HG03378 (cell line): Measurements from ENCODE around the gene SH3BP5.

Experiments
- ATAC-seq: cut with Tn5 transposase; IDR thresholded peaks from one replicate; pipeline ENCODE4 v1.9.1; 2021; ENCODE audit warnings: mild to moderate bottlenecking, moderate library complexity; ENCODE audit not compliant: unreplicated experiment

SH3BP5 gene

DNA sequence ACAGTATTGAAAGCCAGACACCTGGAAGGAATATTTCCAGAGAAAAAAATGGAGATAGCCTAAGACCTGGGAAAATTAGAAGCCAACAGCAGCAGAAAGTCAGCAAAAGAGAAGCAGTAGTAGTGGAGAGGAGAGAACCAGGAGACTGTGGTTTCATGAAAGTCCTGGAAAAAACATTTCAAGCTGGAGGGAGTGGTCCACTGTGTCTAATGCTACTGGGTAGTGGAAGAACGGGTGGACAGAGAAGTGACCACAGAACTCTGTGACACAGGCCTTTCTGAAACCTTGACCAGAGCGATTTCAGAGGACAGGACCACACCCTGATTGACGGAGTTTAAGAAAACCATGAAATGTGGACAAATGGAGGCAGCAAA, 15.3 kb upstream of the SH3BP5 start:
- no peak for ATAC-seq

DNA sequence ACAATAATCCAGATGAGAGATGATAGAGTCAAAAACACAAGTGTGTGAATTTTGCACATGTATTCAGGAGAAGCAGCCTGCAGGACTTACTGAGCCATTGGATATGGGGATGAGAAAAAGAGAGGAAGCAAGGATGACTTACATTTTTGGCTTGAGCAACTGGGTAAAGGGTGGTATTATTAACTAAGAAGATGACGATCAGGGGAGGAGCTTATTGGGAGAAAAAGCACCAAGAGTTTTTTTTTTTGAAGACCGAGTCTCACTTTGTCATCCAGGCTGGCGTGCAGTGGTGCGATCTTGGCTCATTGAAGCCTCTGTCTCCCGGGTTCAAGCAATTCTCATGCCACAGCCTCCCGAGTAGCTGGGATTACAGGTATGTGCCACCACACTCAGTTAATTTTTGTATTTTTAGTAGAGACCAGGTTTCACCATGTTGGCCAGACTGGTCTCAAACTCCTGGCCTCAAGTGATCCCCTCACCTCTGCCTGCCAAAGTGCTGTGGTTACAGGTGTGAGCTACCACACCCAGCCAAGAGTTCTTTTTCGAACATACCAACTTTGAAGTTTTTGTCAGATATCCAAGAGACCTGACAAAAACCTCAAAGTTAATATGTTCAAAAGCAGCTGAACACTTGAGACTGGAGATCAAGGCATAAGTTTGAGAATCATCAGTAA, 14.8 kb upstream of the SH3BP5 start:
- ATAC-seq = no peak

DNA sequence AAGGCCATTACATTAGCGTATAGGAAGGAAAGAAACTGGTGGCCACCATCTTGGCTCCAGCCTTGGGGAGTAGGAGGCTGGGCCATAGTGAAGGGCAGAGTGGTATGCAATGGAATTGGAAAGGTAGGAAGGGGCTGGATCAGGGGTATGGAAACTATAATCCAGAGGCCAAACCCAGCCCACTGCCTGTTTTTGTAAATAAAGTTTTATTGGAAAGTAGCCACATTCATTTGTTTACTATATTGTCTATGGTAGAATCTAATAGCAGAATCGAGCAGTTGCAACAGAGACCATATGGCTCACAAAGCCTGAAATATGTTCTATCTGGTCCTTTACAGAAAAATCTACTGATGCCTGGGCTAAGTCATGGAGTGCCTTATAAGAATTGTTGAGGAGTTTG, 14.1 kb upstream of the SH3BP5 start:
- ATAC-seq = no peak

DNA sequence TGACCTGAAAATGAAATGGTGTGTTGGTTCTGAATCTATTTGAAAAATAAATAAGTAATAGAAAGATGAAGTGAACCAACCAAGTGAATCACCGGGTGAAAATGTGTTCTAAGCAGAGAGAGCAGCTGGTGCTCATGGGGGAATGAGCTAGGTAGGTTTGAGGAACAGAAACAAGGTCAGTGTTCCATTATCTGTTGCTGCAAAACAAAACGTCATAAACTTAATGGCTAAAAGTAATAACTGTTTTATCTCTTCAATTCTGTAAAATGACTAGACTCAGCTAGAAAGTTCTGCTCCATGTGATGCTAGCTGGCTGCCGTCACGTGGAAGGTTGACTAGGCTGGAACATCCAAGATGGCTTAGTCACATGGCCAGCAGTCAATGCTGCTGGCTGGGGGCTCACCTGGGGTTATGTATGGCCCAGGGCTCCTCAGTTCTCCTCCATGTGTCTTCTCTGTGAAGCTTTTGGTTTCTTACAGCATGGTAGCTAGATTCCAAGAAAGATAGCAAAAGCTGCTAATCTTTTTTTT, 13.3 kb upstream of the SH3BP5 start:
- peak; percentile 90 for ATAC-seq

DNA sequence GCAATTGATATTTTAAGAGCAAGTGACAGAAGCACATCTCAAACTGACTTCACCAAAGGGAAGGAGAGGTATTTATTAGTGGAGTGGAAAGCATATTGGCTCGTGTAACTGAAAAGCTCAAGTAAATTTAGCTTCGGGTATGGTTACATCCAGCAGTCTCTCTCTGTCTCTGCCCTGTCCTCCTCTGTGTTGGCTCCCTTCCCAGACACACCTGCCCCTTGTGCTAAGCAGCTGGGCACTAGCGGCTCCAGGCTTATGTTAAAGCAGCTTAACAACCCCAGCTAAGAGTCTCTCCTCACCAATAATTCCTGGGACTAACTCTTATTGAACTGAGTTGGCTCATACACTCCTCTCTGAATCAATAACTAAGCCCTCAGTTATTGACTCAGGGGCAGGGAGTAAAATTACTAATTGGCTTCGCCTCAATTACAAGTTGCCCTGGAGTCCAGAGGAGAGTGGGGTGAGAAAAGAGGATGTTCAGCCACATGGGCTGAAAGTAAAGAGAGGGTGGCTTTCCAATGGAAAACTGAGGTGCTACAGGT, 12.8 kb upstream of the SH3BP5 start:
- peak; percentile 11 for ATAC-seq

DNA sequence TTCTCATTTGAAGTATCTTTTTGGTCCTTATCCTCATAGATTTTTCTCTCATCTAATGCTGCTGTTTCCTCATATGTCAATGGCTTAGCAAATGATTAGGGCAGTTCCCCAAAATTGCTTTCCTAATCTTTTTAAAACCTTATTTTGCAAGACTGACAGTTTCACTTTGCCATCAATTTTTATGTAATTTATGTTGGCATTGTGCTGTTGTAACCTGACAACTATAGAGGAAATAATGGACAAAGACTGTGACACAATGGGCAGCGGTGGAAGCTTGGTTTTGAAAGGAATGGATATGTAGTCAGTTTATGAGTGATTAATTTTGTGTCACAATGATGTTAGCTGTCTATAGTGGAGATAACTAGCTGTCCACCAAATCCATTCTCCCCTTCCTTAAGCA, 10.6 kb upstream of the SH3BP5 start:
- ATAC-seq = no peak

DNA sequence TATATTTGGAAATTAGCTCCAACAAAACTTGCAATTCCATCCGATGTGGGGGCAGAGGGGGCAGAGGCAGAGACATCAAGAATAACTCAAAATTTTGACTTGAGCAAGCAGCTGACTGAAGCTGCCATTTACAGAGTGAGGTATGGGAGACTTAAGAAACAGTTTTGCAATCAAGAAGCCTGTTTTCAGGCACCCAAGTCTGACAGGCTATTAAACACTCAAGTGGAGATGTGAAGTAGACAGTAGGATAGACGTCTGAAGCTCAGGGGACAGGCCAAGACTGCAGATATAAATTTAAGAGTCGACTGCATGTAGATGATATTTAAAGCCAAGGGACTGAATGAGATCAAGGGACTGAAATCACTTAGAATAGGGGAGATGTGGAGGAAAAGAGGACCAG, 9.9 kb upstream of the SH3BP5 start:
- ATAC-seq = no peak

DNA sequence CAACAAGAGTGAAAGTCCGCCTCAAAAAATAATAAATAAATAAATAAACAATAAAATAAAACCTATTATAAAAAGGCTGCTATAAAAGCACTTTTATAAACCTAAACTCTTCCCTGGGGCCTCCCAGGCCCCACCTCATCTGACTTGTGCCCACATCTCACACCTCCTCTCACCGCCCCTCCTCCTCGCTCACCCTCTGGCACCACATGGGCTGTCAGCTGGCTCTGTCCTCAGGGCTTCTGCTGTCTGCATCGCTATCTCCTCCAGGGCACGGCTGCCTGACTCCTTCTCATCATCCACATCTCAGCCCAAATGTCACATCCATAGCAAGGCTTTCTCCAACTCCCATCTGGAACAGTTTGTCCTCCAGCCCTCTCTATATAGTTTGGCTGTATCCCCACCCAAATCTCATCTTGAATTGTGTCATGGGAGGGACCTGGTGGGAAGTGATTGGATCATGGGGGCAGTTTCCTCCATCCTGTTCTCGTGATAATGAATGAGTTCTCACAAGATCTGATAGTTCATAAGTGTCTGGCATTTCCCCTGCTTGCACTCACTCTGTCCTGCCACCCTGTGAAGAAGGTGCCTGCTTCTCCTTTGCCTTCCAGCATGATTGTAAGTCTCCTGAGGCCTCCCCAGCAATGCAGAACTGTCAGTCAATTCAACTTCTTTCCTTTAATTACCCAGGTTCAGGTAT, 8.8 kb upstream of the SH3BP5 start:
- ATAC-seq = no peak

DNA sequence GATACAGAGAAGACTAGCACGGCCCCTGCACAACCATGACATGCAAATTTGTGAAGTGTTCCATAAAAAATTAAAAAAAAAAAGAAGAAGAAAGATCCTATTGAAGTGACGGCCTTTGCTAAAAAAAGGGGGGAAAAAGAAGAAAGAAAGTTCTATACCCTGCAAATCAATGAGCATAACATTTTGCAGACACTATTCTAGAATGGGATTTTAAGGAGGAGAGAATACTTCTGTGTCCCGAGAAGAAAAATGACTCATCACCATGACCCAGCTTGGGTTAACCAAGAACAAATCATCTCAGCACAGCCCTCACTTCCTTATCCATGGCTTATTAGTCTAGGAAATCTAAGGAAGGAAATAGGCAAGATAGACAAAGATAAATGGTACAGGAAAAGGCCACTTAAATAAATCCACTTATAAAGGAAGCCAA, 7.4 kb upstream of the SH3BP5 start:
- no peak for ATAC-seq

DNA sequence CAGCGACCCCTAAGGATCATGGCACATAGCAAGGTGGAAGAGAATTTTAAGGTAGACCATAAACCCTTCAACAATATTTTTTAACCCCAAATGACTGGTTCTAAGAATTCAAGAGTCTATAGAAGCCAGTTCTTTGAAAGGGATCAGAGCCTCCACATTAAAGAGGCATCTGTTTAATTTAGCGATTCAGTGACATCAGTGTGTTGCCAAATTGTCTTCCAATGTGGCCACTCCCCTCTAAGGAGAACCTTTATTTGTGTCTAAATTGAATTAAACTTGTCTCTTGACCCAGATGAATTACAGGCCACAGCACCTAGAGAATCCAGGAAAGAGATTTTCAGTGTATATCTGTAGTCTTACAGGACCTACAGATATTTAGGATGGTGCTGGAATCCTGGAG, 6.6 kb upstream of the SH3BP5 start:
- ATAC-seq = no peak

DNA sequence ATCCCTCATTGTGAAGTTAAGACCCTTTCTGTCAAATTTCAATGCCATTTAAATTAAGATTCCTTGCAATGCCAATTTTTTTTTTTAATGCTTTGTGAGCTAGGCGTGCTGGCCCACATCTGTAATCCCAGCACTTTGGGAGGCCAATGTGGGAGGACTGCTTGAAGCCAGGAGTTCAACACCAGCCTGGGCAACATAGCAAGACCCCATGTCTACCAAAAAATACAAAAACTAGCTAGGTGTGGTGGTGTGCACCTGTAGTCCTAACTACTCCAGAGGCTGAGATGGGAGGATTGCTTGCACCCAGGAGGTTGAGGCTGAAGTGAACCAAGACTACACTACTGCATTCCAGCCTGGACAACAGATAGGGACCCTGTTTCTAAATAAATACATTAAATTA, 5.6 kb upstream of the SH3BP5 start:
- no peak for ATAC-seq

DNA sequence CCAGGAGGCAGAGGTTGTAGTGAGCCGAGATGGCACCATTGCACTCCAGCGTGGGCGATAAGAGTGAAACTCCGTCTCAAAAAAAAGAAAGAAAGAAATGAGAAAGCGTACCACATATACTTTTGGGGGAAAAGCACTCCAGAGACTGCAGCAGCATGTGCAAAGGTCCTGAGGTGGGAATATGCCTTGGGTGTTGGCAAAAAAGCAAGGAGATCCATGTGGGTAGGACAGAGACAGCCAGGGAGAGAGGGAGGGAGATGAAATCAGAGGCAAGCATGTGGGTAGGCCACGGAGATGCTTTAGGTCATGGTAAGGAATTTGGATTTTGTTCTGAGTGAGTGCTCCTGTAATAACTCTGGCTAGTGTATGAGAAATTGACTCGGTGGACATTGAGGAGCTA, 3.7 kb upstream of the SH3BP5 start:
- no peak for ATAC-seq

DNA sequence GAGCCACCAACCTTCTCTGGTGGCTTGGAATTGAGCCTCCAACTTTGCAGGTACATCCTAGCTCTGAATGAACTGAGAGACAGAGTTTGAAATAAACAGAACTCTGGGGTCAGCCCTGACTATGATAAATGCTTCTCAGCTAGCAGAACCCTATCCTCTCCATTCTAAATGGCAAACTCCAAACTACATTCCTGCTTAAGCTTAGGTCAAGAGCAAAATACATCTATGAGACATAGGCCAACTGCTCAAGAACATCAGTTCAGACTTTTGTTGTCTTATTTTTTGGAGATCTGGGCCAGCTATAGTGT, 1.5 kb upstream of the SH3BP5 start:
- no peak for ATAC-seq

DNA sequence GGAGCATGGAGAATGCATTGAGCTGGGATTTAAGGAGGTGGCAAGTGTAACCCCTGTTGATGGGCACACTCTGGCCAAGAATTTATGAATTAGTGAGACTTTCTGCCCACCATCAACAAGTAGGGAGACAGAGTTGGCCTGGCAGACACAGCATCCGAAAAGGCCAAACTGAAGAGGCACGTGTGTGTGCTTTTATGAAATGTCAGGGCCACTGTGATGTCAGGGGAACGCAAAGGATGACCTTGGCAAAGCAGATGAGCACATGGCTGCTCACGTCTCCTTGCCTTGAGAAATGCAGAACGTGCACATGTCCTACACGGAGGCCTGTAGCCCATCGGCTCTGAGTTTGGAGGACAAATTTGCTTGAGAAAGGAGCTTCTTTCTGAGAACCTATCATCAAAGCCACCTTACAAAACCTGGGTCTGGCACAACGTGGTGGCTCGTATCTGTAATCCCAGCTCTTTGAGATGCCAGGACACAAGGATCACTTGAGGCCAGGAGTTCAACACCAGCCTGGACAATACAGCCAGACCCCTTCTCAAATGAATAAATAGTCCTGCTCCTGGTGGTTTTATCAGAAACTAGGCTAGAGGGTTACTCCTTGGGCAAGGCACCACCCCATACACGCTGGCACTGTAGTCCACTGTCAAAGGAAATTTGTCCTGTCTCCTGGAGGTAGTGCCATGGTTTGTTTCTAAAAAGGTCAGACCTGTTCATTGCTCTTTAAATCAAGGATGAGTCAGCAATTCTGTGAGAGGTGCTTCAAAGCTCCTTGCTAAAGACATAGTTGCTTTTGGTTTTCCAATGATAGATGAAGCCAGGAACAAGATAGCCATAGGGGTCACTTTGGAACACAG, 941 bp upstream of the SH3BP5 start:
- ATAC-seq = no peak

DNA sequence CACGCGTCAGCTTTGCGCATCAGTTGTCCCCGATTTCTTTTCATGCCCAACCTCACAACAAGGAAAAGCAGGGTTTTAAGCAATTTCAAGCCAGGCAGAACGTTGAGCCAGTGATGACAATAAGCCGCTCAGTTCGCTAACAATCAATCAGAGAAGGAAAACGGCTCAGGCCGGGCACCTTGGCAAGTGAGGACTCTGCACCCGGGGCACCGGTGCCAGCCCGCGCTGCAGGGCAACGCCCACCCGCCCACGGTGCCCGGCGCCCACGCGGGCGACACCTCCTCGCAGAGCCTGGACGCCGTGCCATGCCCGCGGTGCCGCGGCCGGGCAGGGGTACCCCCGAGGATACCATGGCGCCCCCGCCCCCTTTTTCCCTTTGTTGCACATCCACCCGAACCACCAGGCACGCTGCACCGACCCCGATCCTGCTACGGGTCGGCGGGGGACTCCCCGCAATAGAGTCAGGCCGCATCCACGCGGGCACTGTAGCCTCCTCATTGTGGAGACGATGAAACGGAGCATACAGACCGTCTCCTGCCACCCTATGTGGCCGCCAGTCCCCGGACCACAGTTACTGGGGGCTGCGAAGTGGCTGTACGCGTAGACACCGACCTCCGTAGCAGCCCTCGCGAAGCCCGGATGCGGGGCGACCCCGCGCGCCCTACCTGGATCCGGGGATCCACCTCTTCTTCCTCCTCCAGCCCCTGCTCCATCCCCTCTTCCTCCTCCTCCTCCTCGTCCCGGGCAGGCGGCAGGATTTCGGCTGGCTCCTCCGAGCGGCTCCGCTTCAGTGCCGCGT, 581 bp downstream of the SH3BP5 start:
- ATAC-seq = no peak

DNA sequence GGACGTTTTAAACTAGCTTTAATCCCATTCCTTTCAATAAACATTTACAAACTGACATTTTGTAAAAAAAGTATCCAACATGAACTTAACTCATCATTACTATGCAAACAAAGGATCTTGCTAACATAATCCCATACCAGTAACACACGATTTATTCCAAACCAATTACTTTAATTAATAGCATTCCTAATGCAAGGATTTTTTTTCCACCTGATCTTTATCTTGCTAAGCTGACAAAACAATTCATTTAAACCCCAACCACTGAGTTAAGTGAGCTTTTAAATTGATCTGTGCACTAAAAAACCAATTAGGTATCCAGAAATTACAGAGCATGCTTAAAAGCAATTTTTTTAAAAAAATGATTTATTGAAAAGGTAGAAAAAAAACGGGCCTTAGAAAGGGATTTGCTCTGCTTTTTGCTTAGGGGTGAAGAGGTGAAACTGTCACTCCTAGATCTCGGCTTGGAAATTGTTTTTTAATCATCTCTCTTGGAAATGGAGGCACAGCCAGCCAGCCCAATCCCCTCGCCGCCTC, 1.2 kb downstream of the SH3BP5 start:
- ATAC-seq = no peak

DNA sequence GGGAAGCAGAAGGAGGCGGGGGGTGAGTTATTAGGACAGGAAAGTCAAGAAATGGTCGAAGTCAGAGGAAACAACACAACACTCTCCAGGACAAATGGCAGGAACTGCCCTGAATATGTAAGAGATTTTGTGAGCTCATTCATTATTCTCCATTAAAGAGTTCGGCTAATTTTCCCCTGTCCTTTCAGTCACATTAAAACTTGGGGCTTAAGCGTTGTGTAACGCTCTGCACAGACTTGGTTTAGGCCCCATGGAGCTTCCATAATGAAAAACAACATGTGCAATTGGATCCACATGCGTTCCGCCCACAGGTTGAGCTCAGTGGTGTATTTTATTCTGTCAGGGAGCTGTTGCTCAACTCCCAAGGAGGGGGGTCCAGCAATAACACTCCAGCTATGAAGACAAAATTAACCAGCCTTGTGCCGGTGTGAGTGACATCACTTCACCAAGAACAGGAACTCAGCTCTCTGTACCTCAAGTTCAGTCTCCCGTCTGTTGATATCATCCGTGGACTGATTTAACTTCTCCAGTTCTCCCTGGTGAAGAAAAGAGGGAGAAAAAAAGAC, 2.3 kb downstream of the SH3BP5 start:
- ATAC-seq = no peak

DNA sequence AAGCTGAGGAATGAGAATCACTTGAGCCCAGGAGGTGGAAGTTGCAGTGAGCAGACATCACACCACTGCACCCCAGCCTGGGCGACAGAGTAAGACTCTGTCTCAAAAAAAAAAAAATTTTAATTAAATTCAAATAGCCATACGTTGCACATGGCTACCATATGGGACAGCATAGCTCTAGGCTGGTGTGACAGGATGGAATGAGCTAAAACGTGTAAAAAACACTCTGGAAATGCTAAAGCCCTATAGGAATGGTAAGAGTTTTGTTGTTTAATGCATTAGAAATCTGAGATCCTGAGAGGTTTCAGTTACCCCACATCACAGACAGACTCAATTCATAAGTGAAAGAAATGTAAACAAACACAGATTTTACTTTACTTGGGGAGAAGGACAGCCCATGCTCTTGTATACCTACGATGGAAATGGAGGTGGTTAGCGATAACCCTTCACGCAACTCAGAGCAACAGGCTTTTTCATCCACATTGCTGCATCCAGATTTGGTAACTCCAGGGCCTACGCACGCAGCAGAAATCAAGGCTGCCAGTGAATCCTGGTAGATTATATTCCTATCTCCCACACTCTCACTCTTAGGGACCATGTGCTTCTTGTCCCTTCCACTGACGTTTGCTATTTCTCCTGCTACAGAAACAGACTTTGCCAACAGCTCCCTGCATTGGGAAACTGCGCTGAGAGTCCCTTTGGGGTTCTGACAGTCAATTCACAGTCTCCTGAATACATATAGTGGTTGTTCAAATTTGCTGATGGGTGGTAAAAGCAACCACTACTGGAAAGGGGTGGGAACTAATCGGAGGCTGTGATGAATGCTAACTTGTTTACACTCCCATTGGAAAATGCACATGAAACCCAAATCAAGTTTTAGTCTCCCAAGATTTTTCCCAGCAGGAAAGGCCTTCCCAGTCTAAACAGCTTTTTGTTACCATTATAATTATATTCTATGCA, 3.1 kb downstream of the SH3BP5 start:
- ATAC-seq = no peak

DNA sequence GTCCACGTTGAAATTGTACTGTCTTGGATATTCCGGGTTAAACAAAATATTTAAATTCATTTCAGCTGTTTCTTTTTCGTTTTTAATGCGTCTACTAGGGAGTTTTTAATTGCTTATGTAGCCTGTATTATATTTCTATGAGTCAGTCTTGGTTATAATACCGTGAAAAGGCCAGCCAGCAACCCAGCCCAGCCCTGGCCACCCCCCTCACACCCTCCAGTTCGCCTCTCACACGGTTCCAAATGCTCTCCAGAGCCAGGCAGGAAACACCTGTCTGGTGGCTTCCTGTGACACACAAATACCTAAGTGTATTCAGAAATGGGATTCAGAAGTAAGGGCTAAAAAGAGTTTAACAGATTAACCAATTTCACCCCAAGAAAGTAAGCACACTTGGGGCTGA, 4.4 kb downstream of the SH3BP5 start:
- ATAC-seq = no peak
